Measurements from ENCODE around the gene FOXN3. TPM values are rescaled to one million over a fixed set of nuclear protein-coding genes. Genes with fewer than 3 reads are reported as not detected.

FOXN3 gene
- total RNA-seq, 4 donors from 2014 or later = 99.6 to 172 (median 103) TPM

GRCh38 chr14:89356496-89356895 is 60.5 kb downstream of the FOXN3 start:
- H3K9me3 ChIP-seq = no peaks in the 10 kb centered on the region
- H3K36me3 ChIP-seq = no peaks in the 10 kb centered on the region
- in situ Hi-C loops (cut with MboI; ENCODE audit: low sequenced_read_pairs in 4 of 4) (no loop called here), intact Hi-C loops (cut with DNase I; ENCODE audit: low total_unique reads) (no loop called here)
- DNase-seq (no peak), ATAC-seq (no peak)
- H3K27ac ChIP-seq = no peak overlapping the region
- TF ChIP-seq CTCF (IDR thresholded peaks at IDR 0.05 in 4 of 5, conservative IDR thresholded peaks at IDR 0.05 in 1 of 5) (no peak), POLR2A (IDR thresholded peaks at IDR 0.05) (no peak)
- no peaks in the 10 kb centered on the region for H3K27me3 ChIP-seq
- no peak overlapping the region for H3K4me3 ChIP-seq
- H3K4me1 ChIP-seq = peaks cover 31 to 32% of the 10 kb centered on the region in 2 donors

DNA sequence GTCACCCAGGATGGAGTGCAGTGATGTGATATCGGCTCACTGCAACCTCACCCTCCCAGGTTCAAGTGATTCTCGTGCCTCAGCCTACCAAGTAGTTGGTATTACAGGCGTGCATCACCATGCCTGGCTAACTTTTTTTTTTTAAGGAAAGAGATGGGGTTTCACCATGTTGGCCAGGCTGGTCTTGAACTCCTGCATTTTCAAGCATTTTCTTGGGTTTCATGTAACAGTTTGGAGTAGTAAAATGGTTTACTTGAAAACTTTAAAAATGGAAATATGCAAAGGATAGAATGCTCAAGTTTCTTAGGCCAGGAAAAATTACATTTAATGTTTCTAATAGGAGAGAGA is 63.3 kb downstream of the FOXN3 start:
- Histone ChIP-seq H3K27ac (no peak overlapping the region), H3K4me3 (no peak overlapping the region), H3K4me1 (peaks cover 43 to 49% of the 10 kb centered on the region in 2 donors), H3K27me3 (no peaks in the 10 kb centered on the region), H3K36me3 (no peaks in the 10 kb centered on the region), H3K9me3 (no peaks in the 10 kb centered on the region)
- in situ Hi-C loops (cut with MboI; ENCODE audit: low sequenced_read_pairs in 4 of 4) = no loop called here
- intact Hi-C loops (cut with DNase I; ENCODE audit: low total_unique reads) = no loop called here
- TF ChIP-seq POLR2A (IDR thresholded peaks at IDR 0.05) (no peak), CTCF (IDR thresholded peaks at IDR 0.05 in 4 of 5, conservative IDR thresholded peaks at IDR 0.05 in 1 of 5) (no peak)
- no peak for DNase-seq
- ATAC-seq = no peak

DNA sequence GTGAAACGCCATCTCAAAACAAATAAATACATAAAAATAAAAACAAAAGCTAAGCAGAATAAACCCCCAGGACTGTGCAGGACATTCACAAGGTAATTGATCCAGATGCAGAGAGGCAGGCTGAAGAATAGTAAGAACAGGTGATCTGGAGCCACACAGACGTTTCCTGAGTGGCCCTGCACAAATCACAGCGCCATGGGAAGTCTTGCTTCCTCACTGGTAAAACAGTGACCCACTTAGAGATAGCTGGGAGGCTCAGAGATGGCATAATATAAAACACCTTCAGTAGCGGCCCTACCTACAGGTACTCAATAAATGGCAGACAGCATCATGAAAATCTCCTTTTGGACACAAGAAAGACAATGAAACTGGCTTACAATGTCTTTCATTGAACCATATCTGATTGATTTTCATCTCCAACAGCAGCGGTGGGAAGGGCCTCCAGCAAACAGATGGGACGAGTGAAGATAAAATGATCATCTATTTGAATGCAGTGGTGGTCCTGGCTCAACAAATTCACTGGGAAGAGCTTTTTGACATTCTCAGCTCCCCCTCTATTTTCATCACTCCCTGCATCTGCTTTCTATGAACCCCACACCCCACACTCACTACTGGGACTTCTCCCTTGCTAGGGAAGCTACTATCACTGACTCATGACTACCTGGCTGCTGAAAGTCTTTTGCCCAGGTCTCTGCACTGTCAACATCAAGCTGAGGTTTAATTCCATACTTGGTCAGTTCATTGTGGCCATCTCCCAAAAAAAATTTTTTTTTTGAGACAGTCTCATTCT is 63.9 kb downstream of the FOXN3 start:
- DNase-seq (no peak), ATAC-seq (no peak)
- Histone ChIP-seq H3K27me3 (no peaks in the 10 kb centered on the region), H3K9me3 (no peaks in the 10 kb centered on the region), H3K4me1 (peaks cover 48 to 50% of the 10 kb centered on the region in 2 donors), H3K36me3 (no peaks in the 10 kb centered on the region), H3K4me3 (no peak overlapping the region), H3K27ac (peak overlapping the region in 2 of 4 donors; percentile 52 to 79)
- TF ChIP-seq CTCF (IDR thresholded peaks at IDR 0.05 in 4 of 5, conservative IDR thresholded peaks at IDR 0.05 in 1 of 5) = no peak
- TF ChIP-seq POLR2A (IDR thresholded peaks at IDR 0.05) = no peak
- intact Hi-C loops (cut with DNase I; ENCODE audit: low total_unique reads) = no loop called here
- in situ Hi-C loops (cut with MboI; ENCODE audit: low sequenced_read_pairs in 4 of 4) = no loop called here

DNA sequence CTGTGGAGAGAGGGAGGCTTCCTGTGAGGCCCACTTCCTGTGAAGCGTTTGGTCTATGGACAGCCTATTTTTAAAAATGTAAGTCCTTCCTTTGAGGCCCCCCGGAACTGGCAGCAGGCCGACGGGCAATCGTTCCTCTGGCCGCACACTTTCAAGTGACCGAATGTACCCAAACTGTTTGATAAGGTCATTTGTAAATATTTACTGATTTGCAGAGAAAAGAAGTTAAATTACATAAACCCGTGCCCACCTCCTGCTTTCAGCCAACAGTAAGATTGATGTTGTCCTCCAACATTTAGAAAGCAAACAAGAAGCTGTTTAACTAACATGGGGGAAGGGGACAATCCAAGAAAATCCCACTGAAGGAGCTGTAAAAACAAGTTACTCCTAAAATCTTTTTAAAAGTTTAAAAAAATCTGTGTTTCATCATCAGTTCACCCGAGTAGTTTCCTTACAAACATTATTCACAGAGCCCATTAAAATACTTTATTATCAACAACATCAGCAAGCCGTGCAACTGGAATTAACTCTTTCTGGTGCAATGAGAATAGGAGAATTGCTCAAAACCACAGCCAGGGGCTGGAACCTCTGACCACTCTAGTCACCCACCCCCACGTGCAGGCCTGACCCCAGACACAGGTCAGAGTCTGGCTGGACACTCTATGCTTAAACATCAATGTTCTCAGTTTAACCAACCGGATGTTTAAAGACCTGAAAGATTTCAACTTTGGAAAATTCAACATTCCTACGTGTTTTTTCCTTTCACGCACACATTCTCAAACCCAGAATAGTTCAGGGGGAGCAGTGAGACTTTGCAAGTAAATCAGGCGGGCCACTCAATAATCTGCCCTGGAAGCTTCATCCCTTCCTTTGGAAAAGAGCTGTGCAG is 65.3 kb downstream of the FOXN3 start:
- TF ChIP-seq POLR2A (IDR thresholded peaks at IDR 0.05) (no peak), CTCF (IDR thresholded peaks at IDR 0.05 in 4 of 5, conservative IDR thresholded peaks at IDR 0.05 in 1 of 5) (no peak)
- Histone ChIP-seq H3K9me3 (no peaks in the 10 kb centered on the region), H3K4me3 (no peak overlapping the region), H3K36me3 (no peaks in the 10 kb centered on the region), H3K4me1 (peaks cover 45 to 47% of the 10 kb centered on the region in 2 donors), H3K27me3 (no peaks in the 10 kb centered on the region), H3K27ac (peak overlapping the region; percentile 42 to 79 (median 50))
- ATAC-seq (no peak), DNase-seq (no peak)
- intact Hi-C loops (cut with DNase I; ENCODE audit: low total_unique reads) (no loop called here), in situ Hi-C loops (cut with MboI; ENCODE audit: low sequenced_read_pairs in 4 of 4) (no loop called here)

All from gastrocnemius medialis (tissue), 4 donors.